GM13977 (cell line): ENCODE results near the gene IFT52.

Experiments used
- DNase-seq: peaks from one replicate; pipeline ENCODE4 v3.0.0; 2012; ENCODE audit warnings: low spot score
- in situ Hi-C: fragments of 300-500 bp; cut with MboI; formaldehyde crosslinking; loops from one replicate; pipeline ENCODE4 v1.12.0; 2022; ENCODE audit warnings: low sequenced_read_pairs, low pct_unique_long_range_greater_than_20kb, mixed read lengths, inconsistent platforms; ENCODE audit not compliant: unreplicated experiment
- TF ChIP-seq, protein P1 (sequence below): IDR thresholded peaks from 2 replicates; pipeline ENCODE4 v1.5.1; 2012; ENCODE audit warnings: mild to moderate bottlenecking, control low read depth; ENCODE audit not compliant: insufficient read depth; ENCODE audit errors: extremely low read depth, missing control alignments

The IFT52 gene

GRCh38 chr20:43658069-43658722, 67.5 kb downstream of the IFT52 start:
- in situ Hi-C loops: no loop called here
- TF ChIP-seq, protein P1, sequence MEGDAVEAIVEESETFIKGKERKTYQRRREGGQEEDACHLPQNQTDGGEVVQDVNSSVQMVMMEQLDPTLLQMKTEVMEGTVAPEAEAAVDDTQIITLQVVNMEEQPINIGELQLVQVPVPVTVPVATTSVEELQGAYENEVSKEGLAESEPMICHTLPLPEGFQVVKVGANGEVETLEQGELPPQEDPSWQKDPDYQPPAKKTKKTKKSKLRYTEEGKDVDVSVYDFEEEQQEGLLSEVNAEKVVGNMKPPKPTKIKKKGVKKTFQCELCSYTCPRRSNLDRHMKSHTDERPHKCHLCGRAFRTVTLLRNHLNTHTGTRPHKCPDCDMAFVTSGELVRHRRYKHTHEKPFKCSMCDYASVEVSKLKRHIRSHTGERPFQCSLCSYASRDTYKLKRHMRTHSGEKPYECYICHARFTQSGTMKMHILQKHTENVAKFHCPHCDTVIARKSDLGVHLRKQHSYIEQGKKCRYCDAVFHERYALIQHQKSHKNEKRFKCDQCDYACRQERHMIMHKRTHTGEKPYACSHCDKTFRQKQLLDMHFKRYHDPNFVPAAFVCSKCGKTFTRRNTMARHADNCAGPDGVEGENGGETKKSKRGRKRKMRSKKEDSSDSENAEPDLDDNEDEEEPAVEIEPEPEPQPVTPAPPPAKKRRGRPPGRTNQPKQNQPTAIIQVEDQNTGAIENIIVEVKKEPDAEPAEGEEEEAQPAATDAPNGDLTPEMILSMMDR: no peak
- DNase-seq: no peak

DNA sequence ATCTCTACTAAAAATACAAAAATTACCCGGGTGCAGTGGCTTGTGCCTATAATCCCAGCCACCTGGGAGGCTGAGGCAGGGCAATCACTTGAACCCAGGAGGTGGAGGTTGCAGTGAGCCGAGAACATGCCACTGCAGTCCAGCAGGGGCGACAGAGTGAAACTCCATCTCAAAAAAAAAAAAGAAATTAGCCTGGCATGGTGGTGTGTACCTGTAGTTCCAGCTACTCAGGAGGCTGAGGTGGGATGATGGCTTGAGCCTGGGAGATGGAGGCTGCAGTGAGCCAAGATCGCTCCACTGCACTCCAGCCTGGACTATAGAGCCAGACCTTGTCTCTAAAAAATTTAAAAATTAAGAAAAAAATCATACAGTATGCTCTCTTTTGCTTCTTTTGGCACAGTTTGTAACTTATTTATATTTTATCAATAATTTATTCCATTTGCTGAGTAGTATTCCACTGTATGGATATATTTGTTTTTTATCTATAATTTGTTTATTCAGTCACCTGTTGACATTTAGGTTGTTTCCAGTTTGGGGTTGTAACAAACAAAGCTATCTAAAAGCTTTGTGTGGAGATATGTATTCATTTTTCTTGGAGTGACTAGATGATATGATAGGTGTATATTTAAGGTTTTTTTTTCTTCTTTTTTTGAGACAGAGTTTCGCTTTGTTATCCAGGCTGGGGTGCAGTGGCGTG, 68.1 kb downstream of the IFT52 start:
- TF ChIP-seq, protein P1: no peak
- in situ Hi-C loops: no loop called here
- no peak for DNase-seq

DNA sequence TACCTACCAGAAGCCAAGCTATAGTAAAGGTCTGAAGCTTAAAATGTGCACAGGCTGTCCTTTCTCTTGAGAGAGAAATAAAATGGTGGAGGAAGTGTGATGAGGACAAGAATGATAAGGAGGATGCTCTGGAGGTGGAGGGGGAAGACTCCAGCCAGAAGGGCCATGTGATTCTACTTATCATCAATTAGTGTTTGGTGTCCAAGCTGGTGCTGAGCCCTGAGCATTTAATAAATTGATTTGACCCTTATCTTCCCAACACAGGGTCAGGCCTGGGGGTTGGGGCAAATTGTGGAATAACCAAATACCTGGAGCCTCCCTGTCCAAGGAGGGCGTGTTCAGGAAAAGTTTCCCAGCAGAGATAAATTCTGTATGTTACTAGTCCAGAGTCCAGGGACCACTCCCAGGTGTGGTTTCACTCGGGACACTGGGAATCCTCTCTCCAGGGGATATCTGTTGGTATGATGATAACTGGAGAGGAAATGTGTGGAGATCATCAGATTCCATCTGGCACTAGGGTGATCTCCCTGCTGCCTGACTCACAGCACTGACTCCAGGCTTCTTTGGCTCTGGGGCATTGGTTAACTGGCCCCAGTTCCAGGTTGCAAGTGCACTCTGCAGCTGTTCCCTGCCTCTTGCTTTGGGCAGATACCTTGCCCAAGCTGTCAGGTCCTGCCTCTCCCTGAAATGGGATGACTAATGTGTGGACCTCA, 72.4 kb downstream of the IFT52 start:
- in situ Hi-C loops: no loop called here
- TF ChIP-seq, protein P1: no peak
- DNase-seq: no peak

DNA sequence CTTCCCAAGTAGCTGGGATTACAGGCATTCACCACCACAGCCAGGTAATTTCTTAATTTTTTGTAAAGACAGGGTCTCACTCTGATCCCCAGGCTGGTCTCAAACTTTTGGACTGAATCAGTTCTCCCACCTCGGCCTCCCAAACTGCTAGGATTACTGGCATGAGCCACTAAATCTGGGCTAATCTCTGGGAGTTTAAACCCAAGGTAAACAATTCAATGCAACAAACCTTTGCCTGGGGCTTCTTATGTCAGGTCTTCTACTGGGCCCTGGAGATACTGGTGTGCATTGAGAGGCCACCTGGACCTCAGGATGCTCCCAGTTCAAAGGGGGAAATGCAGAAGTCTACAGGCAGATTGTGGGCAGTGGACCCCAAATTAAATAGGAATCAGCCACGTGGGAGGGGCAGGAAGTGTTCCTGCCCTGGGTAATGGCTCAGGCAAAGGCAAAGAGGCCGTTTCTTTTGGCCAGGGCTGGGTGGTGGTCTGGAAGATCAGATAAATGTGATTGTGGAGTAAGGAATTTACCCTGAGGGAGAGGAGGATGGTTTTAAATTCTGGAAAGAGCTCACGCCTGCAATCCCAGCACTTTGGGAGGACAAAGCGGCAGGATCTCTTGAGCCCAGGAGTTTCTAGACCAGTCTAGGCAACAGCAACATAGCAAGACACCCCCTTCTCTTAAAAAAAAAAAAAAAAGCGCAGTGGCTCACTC, 74.9 kb downstream of the IFT52 start:
- in situ Hi-C loops: no loop called here
- DNase-seq: no peak
- TF ChIP-seq, protein P1: no peak

DNA sequence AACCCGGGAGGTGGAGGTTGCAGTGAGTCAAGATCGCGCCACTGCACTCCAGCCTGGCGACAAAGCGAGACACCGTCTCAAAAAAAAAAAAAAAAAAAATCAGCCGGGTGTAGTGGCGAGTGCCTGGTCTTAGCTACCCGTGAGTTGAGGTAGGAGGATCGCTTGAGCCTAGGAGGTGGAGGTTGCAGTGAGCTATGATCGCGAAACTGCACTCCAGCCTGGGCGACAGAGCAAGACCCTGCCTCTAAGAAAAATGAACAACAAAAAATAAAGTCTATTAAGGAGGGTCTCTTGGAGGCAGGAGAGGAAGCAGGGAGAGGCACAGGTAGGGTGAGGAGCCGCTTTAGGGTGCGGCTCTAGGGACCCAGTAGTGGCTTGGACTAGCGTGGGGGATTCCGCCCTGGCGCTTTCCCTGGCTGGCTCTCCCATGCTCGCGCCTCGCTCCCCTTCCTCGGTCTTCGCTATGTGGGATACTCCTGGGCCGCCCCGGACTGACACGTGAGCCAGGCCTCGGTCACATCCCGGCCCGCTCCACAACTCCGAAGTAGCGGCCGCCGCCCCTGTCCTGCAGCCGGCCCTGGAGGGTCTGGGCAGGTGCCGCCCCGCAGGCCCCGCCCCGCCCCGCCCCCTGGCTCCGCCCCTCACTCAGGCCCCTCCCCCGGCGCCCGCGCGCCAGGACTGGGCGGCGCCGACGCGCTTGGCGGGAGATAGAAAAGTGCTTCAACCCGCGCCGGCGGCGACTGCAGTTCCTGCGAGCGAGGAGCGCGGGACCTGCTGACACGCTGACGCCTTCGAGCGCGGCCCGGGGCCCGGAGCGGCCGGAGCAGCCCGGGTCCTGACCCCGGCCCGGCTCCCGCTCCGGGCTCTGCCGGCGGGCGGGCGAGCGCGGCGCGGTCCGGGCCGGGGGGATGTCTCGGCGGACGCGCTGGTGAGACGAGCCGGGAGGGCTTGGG, 75.9 kb downstream of the IFT52 start, which contains the start of gene MYBL2:
Gene MYBL2, plus strand, starts transcription at position 739 of the 953 bp plus-strand sequence. Its CDS starts 170 bp downstream, at position 909.
- TF ChIP-seq, protein P1: no peak
- peak; percentile 92 for DNase-seq
- in situ Hi-C loops: no loop called here
